Limb (tissue), 2 donors: ENCODE results near the gene HJURP.
A peak's percentile ranks its signal among the peaks of the same experiment; 100 is the strongest.

Experiments
- DNase-seq, 2 donors: peaks; one replicate each; pipeline ENCODE4 v3.0.0-alpha.2; 2016; ENCODE audit errors: extremely low spot score in 2 of 2

HJURP gene

GRCh38 chr2:233815861-233816260 is 38.5 kb downstream of the HJURP start:
- DNase-seq: no peak

GRCh38 chr2:233814056-233814835 is 40.1 kb downstream of the HJURP start:
- DNase-seq: peak in 1 of 2 donors; percentile 12

- DNase-seq: peak in 1 of 2 donors; percentile 11
Measured at GRCh38 chr2:233813236-233814055, 40.9 kb downstream of the HJURP start.

GRCh38 chr2:233811732-233812131 is 42.6 kb downstream of the HJURP start:
- DNase-seq: peak in 1 of 2 donors; percentile 8

GRCh38 chr2:233811087-233811486 is 43.2 kb downstream of the HJURP start:
- DNase-seq: peak in 1 of 2 donors; percentile 3

GRCh38 chr2:233810385-233810784 is 44.0 kb downstream of the HJURP start:
- DNase-seq: no peak

GRCh38 chr2:233807966-233808935 is 46.1 kb downstream of the HJURP start:
- no peak for DNase-seq

- DNase-seq: no peak
Measured at GRCh38 chr2:233807215-233807865, 47.0 kb downstream of the HJURP start.

GRCh38 chr2:233803994-233804393 is 50.3 kb downstream of the HJURP start:
- DNase-seq: no peak

- no peak for DNase-seq
Measured at GRCh38 chr2:233803292-233803911, 50.9 kb downstream of the HJURP start.

- no peak for DNase-seq
Measured at GRCh38 chr2:233802132-233802815, 52.1 kb downstream of the HJURP start.

- DNase-seq: no peak
Measured at GRCh38 chr2:233801357-233802131, 52.8 kb downstream of the HJURP start.

GRCh38 chr2:233800208-233800607 is 54.1 kb downstream of the HJURP start:
- no peak for DNase-seq

- no peak for DNase-seq
Measured at GRCh38 chr2:233799716-233800115, 54.6 kb downstream of the HJURP start.

GRCh38 chr2:233799087-233799665 is 55.2 kb downstream of the HJURP start:
- no peak for DNase-seq

- DNase-seq: no peak
Measured at GRCh38 chr2:233798335-233799086, 55.8 kb downstream of the HJURP start.

GRCh38 chr2:233796254-233796653 is 58.1 kb downstream of the HJURP start:
- no peak for DNase-seq

- DNase-seq: no peak
Measured at GRCh38 chr2:233795735-233796171, 58.6 kb downstream of the HJURP start.
